ENCODE measurements around the gene NPC1.

DNA sequence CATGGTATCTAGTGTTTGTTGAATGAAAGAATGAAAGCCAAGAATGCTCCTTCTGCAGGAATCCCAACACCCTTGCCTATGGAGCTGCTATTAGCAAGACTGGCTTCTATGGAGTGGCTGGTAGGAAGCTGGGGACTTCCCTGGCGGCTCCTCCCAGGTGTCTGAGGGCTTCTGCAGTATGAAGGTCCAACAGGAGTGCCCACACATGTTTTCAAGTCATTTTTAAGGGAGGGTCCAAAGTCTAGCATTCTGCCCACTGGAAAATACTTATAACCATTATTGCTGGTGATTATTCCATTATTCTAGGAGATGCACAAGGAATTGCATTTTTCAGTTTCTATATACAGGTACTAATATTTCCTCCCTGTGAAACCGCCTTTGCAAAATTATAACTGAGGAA lies 21.9 kb upstream of the NPC1 start:
- TF ChIP-seq, protein P1, sequence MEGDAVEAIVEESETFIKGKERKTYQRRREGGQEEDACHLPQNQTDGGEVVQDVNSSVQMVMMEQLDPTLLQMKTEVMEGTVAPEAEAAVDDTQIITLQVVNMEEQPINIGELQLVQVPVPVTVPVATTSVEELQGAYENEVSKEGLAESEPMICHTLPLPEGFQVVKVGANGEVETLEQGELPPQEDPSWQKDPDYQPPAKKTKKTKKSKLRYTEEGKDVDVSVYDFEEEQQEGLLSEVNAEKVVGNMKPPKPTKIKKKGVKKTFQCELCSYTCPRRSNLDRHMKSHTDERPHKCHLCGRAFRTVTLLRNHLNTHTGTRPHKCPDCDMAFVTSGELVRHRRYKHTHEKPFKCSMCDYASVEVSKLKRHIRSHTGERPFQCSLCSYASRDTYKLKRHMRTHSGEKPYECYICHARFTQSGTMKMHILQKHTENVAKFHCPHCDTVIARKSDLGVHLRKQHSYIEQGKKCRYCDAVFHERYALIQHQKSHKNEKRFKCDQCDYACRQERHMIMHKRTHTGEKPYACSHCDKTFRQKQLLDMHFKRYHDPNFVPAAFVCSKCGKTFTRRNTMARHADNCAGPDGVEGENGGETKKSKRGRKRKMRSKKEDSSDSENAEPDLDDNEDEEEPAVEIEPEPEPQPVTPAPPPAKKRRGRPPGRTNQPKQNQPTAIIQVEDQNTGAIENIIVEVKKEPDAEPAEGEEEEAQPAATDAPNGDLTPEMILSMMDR (IDR thresholded peaks at IDR 0.05; ENCODE audit: low read depth, low read length) = no peak
- TF ChIP-seq POLR2A (IDR thresholded peaks at IDR 0.05; ENCODE audit: extremely low read depth, insufficient read length) = no peak
